GM18867 (cell line): Measurements from ENCODE around the gene NSD2.

Experiments
- ATAC-seq: cut with Tn5 transposase; IDR thresholded peaks from one replicate; pipeline ENCODE4 v1.9.1; 2021; ENCODE audit warnings: mild to moderate bottlenecking, moderate library complexity; ENCODE audit not compliant: unreplicated experiment

Gene NSD2

DNA sequence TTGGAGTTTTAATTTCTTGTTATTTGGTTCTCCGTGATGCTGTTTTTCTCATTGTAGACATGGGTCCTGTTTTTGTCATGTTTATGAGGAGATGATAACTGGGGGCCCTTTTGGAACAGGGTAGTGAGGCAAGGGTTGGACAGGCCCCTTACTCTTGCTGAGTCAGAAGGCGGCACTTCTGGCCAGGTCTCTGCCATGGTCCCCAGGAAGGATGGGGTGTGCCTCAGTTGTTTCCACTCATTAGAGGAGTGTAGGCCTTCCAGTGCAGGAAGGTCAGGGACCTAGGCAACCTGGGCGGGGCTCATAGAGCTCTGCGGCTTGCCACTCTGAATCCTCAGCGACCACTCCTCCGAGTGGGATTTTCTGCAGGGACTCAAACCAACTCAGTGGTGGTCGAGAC lies 69.4 kb downstream of the NSD2 start:
- ATAC-seq, result no peak

DNA sequence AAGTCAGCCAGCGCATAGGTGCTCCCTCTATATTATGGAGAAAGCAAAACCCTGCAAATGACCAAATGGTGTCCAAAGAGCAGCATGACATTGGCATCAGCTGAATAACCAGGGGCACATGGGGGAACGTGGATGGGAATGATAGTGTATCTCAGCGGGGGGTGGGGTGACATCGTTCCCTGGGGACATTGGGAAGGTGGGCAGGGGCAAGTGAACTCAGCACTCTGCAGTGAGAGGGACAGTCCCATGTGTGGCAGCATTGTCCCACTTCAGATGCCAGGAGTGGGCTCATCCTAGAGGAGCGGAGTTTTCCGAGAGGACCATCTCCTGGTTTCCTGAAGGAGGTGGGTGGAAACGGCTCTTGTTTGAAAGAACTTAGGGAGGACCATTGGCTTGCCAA lies 72.7 kb downstream of the NSD2 start:
- ATAC-seq, result no peak

DNA sequence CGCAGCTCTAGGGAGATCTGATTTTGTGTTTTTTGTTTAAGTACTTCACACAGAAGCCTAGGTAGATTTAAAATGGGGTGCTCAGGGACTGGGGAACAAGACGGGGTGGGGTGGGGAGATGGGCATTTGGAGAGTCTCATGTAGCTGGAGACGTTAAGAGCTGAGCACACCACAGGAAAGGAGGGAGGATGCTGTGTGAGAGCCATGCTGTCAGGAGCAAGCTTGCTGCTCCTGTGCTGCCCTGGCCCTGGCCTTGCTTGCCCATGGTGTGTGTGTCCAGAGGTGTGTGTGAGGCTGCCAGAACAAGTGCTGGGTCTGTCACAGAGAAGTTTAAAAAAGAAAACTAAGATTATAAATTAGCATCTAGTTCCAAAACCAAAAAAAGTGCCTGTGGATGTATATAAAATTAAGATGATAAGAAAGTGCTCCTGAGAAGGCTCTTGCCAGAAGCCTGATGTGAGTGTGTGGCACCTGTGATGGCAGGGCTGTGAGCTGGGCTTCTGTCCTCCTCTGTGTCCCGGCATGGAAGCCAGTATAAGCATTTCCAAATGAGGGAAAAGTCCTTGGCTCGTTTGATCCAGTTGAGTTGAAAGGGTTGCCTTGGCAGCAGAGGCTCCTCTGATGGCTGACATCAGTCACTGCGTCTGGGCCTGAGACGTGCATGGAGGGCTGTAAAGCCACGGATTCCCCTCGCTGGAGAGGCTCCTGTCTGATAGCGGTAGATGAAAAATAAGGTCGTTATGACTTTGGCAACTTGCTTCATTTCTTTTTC lies 74.1 kb downstream of the NSD2 start:
- no peak for ATAC-seq

GRCh38 chr4:1945912-1946311 lies 74.7 kb downstream of the NSD2 start:
- ATAC-seq, result no peak

- ATAC-seq, result no peak
These were observed 77.0 kb downstream of the NSD2 start for GRCh38 chr4:1948232-1948631.

DNA sequence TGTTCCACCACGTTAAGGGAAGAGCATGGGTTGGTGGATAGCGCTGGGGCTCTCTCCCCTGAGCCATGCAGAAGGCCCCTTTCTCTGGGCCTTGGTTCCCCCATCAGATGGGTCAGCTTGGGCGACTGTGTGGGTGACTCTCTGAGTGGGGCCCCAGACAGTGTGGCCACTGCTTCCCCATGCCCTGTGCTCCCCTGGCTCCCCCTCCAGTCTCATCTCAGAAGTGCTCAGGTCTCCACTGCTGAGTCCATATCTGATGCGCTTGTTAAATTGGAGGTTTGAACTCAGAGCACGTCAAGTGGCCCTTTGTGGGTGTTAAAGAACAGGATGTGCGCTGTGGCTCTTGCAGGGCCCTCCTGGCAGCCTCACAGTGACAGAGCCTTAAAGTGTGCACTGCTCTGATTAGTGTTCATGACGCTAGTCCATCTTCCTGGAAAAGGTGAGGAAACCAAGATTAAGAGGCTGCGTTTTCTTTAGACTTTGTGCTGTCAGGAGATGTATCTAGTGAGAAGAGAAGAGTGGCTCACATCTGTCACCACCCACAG lies 77.8 kb downstream of the NSD2 start:
- ATAC-seq, result no peak

DNA sequence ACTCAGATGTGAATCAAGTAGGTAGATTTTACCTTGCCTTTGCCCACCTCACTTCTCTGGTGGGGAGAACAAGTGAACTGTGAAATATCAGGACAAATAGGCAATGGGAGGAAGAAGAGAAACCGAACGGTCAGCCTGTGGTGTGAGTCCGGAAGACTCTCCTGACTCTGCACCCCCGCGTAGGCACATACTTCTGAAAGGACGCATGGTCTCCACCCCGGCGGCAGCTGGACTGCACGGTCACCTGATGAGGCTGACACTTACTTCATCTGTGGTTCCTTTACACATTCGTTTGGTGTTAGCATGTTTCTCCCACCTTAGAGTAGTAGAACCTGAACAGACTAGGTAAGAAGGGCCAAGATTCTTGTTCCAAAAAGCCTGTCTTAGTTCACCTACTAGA lies 79.2 kb downstream of the NSD2 start:
- no peak for ATAC-seq

GRCh38 chr4:1952058-1952700 lies 81.0 kb downstream of the NSD2 start:
- no peak for ATAC-seq

DNA sequence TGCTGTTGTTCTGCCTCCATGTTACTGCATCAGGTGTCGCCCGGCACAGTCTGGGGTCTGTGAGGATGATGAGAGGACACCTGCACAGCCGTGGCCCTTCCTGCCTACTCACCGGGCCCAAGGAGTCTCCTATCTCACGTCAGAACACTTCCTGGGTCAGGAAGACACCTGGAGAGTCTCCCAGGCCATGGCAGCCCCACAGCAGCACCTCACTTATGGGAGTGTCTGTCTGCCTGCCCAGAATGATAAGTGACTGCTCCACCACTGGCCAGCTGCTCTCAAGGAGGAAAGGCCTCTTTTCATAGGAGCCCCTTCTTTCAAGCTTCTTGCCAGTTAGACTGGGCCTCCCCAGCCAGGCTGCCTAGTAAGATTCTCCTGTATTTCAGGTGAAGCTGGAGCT lies 81.5 kb downstream of the NSD2 start:
- no peak for ATAC-seq

- ATAC-seq, result no peak
These were observed 82.1 kb downstream of the NSD2 start for GRCh38 chr4:1953335-1953734.

- ATAC-seq, result no peak
These were observed 85.4 kb downstream of the NSD2 start for GRCh38 chr4:1956631-1957030.

DNA sequence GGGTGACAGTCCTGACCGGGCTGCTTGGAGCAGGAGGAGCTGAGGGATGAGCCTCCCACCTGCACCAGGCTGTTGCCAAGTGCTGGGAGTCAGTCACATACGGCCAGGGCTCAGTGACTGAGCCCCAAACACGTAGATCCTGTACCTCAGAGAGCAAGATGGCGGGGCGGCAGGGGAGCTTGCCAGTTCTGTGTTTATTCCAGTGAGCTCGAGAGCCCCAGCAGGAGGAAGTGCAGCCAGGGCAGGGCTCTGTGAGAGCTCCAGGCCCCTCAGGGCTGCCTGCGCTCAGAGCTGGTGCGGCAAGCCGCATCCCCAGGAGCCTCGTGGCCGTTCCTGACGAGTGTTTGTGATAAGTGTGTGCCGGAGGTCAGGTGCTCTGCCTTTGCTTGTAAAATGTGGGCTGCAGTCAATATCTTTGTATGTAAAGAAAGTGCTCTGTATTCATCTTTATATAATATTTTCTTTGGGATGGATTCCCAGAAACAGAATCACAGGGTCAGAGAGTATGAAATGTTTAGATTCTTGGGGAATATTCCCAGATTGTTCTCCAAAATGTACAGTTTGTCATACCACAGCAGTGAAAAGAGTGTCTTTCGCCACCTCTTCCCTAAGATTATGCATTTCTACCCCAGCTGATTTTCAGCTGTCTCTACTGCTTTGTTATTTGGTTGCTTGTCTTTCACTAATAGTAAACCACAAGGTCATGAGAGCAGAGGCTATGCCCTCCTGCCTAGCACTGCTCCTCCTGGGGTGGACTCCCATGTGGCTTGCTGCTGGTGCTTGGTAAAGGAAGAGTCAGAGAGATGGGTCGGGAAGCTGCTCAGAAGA lies 87.3 kb downstream of the NSD2 start:
- ATAC-seq, result no peak

GRCh38 chr4:1959104-1959384 lies 87.9 kb downstream of the NSD2 start:
- no peak for ATAC-seq

DNA sequence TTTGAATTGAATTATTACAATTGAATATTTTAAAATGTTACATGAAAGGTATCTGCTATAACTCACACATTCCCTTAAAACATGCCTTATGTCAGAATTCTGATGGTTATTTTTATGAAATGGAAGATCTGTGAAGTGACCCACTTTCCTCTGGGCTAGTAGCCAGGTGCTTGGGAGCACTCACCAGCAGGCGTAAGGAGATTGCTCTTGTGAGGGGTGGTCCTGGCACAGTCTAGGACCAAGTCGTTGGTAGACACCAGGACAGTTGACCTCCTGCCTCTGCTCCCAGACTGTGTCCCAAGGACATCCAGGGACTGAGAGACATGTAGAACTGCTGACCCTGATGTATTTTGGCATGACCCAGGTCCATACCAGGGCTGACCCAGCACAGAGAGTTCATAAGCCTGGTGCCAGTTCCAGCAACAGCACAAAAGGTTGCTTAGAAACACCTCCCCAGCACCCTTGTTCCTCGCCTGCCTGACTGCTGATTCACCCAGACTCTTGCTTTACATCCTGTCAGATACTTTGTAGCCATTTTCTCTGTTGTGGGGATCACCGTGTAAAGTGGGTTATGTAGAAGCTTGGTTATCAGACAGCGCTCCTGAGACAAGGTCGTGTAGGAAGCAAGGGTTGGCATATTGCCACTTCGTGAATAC lies 89.1 kb downstream of the NSD2 start:
- ATAC-seq, result no peak

DNA sequence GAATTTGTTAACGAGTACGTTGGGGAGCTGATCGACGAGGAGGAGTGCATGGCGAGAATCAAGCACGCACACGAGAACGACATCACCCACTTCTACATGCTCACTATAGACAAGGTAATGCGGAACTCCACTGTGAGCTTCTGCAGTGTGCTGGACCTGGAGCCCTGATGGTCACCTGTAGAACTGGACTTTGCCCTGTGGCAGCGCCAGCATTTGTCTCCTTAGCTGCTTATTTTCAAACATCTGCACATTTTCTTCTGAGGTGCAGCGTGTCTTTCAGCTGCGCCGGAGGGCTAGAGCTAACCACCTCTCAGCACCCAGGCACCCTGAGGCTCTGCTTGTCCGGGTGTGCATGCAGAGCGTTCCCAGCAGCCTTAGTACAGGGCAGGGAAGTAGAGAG lies 89.8 kb downstream of the NSD2 start:
- no peak for ATAC-seq

- no peak for ATAC-seq
These were observed 90.4 kb downstream of the NSD2 start for GRCh38 chr4:1961563-1961962.

- ATAC-seq, result no peak
These were observed 91.8 kb downstream of the NSD2 start for GRCh38 chr4:1962980-1963379.

- no peak for ATAC-seq
These were observed 93.2 kb downstream of the NSD2 start for GRCh38 chr4:1964443-1964842.

- no peak for ATAC-seq
These were observed 93.8 kb downstream of the NSD2 start for GRCh38 chr4:1964971-1965370.

DNA sequence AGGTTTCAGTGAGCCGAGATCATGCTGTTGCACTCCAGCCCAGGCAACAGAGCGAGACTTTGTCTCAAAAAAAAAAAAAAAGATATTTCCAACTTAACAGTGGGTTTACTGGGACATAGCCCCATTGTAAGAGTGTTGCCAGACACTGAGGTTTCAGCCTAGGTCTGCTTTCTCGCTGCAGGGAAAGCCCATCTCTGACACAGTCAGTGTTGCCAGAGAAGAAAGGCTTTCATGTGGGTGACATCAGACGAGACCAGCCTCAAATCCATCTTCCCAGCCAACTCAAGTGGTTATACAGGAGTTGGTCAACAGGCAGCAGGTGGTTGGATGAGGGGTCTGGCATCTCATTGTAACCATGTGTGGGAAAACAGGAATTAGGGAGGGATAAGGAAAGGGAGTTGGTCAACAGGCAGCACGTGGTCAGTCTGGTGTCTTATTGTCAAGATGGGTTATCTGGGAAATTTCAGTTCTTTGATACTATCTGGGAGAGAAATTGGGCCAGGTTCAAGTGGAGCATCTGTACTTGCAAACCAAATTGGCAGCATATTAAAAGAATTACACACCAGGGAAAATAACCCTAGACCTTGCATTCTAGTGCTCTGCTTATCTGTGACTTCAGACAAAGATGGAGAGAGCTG lies 96.4 kb downstream of the NSD2 start:
- ATAC-seq, result no peak
